GM18873 (cell line): ENCODE results near the gene DLGAP1.

ENCODE experiments used
- ATAC-seq: cut with Tn5 transposase; IDR thresholded peaks from one replicate; pipeline ENCODE4 v1.9.1; 2021; ENCODE audit warnings: mild to moderate bottlenecking, moderate library complexity, moderate number of reproducible peaks; ENCODE audit not compliant: unreplicated experiment, low FRiP score

DLGAP1 gene

GRCh38 chr18:3682061-3682460 is 773.0 kb downstream of the DLGAP1 start:
- no peak for ATAC-seq

- no peak for ATAC-seq
Measured at GRCh38 chr18:3679241-3679640, 775.9 kb downstream of the DLGAP1 start.

GRCh38 chr18:3675994-3676393 is 779.1 kb downstream of the DLGAP1 start:
- no peak for ATAC-seq

GRCh38 chr18:3675446-3675845 is 779.7 kb downstream of the DLGAP1 start:
- no peak for ATAC-seq

- ATAC-seq: no peak
Measured at GRCh38 chr18:3671176-3671575, 783.9 kb downstream of the DLGAP1 start.

- no peak for ATAC-seq
Measured at GRCh38 chr18:3669376-3669775, 785.7 kb downstream of the DLGAP1 start.

GRCh38 chr18:3667255-3668137 is 787.6 kb downstream of the DLGAP1 start:
- no peak for ATAC-seq

- no peak for ATAC-seq
Measured at GRCh38 chr18:3666526-3667254, 788.4 kb downstream of the DLGAP1 start.

- ATAC-seq: no peak
Measured at GRCh38 chr18:3665780-3666525, 789.2 kb downstream of the DLGAP1 start.

GRCh38 chr18:3665204-3665603 is 789.9 kb downstream of the DLGAP1 start:
- ATAC-seq: no peak

- no peak for ATAC-seq
Measured at GRCh38 chr18:3664563-3665178, 790.4 kb downstream of the DLGAP1 start.

- ATAC-seq: no peak
Measured at GRCh38 chr18:3663870-3664512, 791.1 kb downstream of the DLGAP1 start.

- ATAC-seq: no peak
Measured at GRCh38 chr18:3661989-3662388, 793.1 kb downstream of the DLGAP1 start.

- ATAC-seq: no peak
Measured at GRCh38 chr18:3660739-3661515, 794.2 kb downstream of the DLGAP1 start.

- no peak for ATAC-seq
Measured at GRCh38 chr18:3658529-3658928, 796.6 kb downstream of the DLGAP1 start.

- ATAC-seq: no peak
Measured at GRCh38 chr18:3655254-3656050, 799.7 kb downstream of the DLGAP1 start.

GRCh38 chr18:3654442-3655253 is 800.5 kb downstream of the DLGAP1 start:
- no peak for ATAC-seq
